Measurements from ENCODE around the gene C1orf94. TPM values are rescaled to one million over a fixed set of nuclear protein-coding genes. Genes with fewer than 3 reads are reported as not detected.

Gene C1orf94
- total and polyA plus RNA-seq, 2 of the 8 experiments (the other 6 are each of a cell fraction or from before 2014, with no cell fraction given): 5.8 to 12.5 TPM

DNA sequence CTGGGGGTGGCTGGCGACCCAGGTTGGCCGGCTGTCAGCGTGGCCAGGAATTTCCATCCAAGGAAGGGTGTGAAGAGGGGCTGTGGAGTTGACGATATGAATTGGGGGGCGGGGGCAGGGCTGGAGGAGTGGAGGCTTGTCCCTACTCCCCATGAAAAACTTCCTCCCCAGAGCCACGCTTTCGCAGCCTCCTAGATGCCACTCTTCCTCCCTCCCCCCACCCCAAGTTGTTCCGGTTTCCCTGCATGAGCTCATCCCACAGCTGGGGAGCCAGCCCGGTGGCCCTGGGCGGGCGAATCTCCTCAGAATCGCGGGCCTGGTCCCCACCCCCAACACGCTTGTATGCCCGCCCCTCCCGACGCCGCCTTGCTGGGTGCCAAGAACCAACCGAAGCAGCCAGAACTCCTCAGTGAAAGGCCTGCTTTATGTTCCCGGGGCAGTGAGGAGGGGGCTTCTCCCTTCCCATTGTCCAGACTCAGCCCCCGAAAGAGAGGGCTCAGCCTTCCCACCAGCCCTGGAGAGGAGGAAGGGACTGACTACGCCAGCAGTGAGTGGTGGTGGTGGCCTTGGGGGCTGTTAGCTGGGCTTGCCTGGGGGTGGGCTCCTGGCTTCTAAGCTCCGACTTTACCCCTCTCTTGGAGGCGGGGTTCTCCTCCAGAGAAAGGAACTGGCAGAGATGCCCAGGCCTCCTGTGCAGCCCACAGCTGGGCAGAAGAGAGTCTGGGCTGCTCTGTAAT lies 9.9 kb upstream of the C1orf94 start:
- peaks cover 5 to 23% (median 12%) of the 10 kb centered on the region in 4 experiments for H3K4me1 ChIP-seq (replicated peaks in 1 of 4; ENCODE audit: control insufficient read depth in 3 of 4, insufficient read depth in 4 of 4, low read length in 3 of 4)
- peaks cover 35% of the 10 kb centered on the region for H3K23me2 ChIP-seq (ENCODE audit: low read depth, low read length)
- FAIRE-seq: no peak
- H4K20me1 ChIP-seq (replicated peaks in 1 of 2; ENCODE audit: control insufficient read depth in 1 of 2, insufficient read depth in 2 of 2, low read length in 2 of 2): peaks cover 0 to 2% of the 10 kb centered on the region in 2 experiments
- POLR2A ChIA-PET (ENCODE audit: partially characterized antibody): interaction anchor here (0.9 to 7.0 kb wide), 6 partner anchors 11 to 312 kb away, joined by 3 to 82 read pairs (median 3); partner anchors contain the start of gene C1orf94
- H3K18ac ChIP-seq (ENCODE audit: extremely low read depth, low read length): peak overlapping the region; percentile 99
- peak overlapping the region; percentile 87 for H3K27ac ChIP-seq (ENCODE audit: low read depth, low read length)
- peak; percentile 82 to 83 for DNase-seq (ENCODE audit: low read depth in 1 of 2, low spot score in 2 of 2)
- H3K79me2 ChIP-seq (ENCODE audit: control insufficient read depth in 1 of 2, insufficient read depth in 2 of 2, low read length in 2 of 2): peaks cover 0 to 20% of the 10 kb centered on the region in 2 experiments; a peak in 2 of 4 replicates
- H2AFZ ChIP-seq (ENCODE audit: low read length): no peak overlapping the region
- no peaks in the 10 kb centered on the region for H3K27me3 ChIP-seq (replicated peaks in 1 of 4; ENCODE audit: control insufficient read depth in 3 of 4, extremely low read depth in 1 of 4, insufficient read depth in 3 of 4, low read length in 3 of 4)
- peak overlapping the region; percentile 89 for H2BK120ac ChIP-seq (replicated peaks; ENCODE audit: low read depth, low read length)
- peak overlapping the region in 3 of 4 experiments; percentile 61 to 77 (median 70); a peak in 5 of 7 replicates for H3K9ac ChIP-seq (replicated peaks in 1 of 4; ENCODE audit: extremely low read depth in 1 of 4, low read depth in 3 of 4, low read length in 3 of 4)
- peak overlapping the region; percentile 51; the same call in 1 of the 2 replicates for H4K8ac ChIP-seq (ENCODE audit: extremely low read depth, insufficient read depth, low read length)
- H3K56ac ChIP-seq (replicated peaks; ENCODE audit: insufficient read length, low read depth, low read length): peak overlapping the region; percentile 60
- peak overlapping the region; percentile 97 for H4K91ac ChIP-seq (replicated peaks; ENCODE audit: insufficient read length, low read length)
- H3K14ac ChIP-seq (ENCODE audit: insufficient read length): no peak overlapping the region
- H3K9me3 ChIP-seq (ENCODE audit: insufficient read depth in 2 of 2, low read depth in 1 of 2, low read length in 1 of 2): no peaks in the 10 kb centered on the region
- H3K23ac ChIP-seq (ENCODE audit: insufficient read length): no peak overlapping the region
- H3K4ac ChIP-seq (replicated peaks; ENCODE audit: insufficient read length, low read depth, low read length): no peak overlapping the region
- peak overlapping the region; percentile 86; the same call in 1 of the 2 replicates for H2BK20ac ChIP-seq (ENCODE audit: low read length)
- peak overlapping the region; percentile 84 for H4K5ac ChIP-seq (ENCODE audit: insufficient read length, low read depth, low read length)
- peak overlapping the region; percentile 99 for H2BK12ac ChIP-seq (ENCODE audit: low read depth, low read length)
- H3K36me3 ChIP-seq (ENCODE audit: control insufficient read depth in 2 of 4, insufficient read depth in 4 of 4, low read length in 3 of 4): no peaks in the 10 kb centered on the region
- H3K79me1 ChIP-seq (ENCODE audit: low read depth, low read length): peaks cover 2% of the 10 kb centered on the region; the same call in 1 of the 2 replicates
- H2AK5ac ChIP-seq (ENCODE audit: low read depth, low read length): no peak overlapping the region; the same call in 1 of the 2 replicates
- 13% methylated on average over 8 of the region's 24 CpGs; no CpG with 5 or more reads in 1 of the 2 experiments for WGBS, 2 experiments (ENCODE audit: extremely low coverage in 1 of 2, insufficient coverage in 1 of 2, insufficient read length in 1 of 2, insufficient replicate concordance in 2 of 2, low coverage in 1 of 2, low lambda C conversion rate in 2 of 2, missing lambda C conversion rate in 1 of 2)
- H2BK15ac ChIP-seq (ENCODE audit: low read length): no peak overlapping the region
- CTCF ChIA-PET (ENCODE audit: partially characterized antibody): interaction anchor here (0.6 to 2.0 kb wide), 8 partner anchors 10 to 1606 kb away, joined by 3 to 13 read pairs (median 3); partner anchors contain the start of gene C1orf94
- H3K4me3 ChIP-seq (ENCODE audit: extremely low read depth in 1 of 4, insufficient read depth in 2 of 4, low read depth in 3 of 4, low read length in 4 of 4): peak overlapping the region; percentile 80 to 90 (median 82)
- peak overlapping the region; percentile 87 to 97 for H3K4me2 ChIP-seq (ENCODE audit: insufficient read depth in 1 of 2, low read depth in 2 of 2, low read length in 2 of 2)
- peak overlapping the region; percentile 92 for H2BK5ac ChIP-seq (ENCODE audit: low read depth, low read length)
- no peak for TF ChIP-seq BCL11A (IDR thresholded peaks at IDR 0.05; ENCODE audit: low read depth in 2 of 2, low read length in 2 of 2)
- TF ChIP-seq PHF8 (conservative IDR thresholded peaks at IDR 0.05; ENCODE audit: low read depth, low read length): peak; percentile 21; the same call in 1 of the 2 replicates
- peak; percentile 52; the same call in 1 of the 2 replicates for TF ChIP-seq JUN (IDR thresholded peaks at IDR 0.05; ENCODE audit: low read depth, low read length)
- TF ChIP-seq NRF1 (IDR thresholded peaks at IDR 0.05; ENCODE audit: low read depth, low read length): no peak
- TF ChIP-seq SIX5 (IDR thresholded peaks at IDR 0.05; ENCODE audit: low read depth, low read length): no peak
- TF ChIP-seq EP300 (IDR thresholded peaks at IDR 0.05; ENCODE audit: borderline replicate concordance in 1 of 2, low read depth in 2 of 2, low read length in 2 of 2): no peak
- TF ChIP-seq BACH1 (IDR thresholded peaks at IDR 0.05; ENCODE audit: low read length): no peak
- no peak for TF ChIP-seq EZH2 (IDR thresholded peaks at IDR 0.05; ENCODE audit: low read depth, low read length, severe bottlenecking)
- no peak for TF ChIP-seq CBX8 (IDR thresholded peaks at IDR 0.05; ENCODE audit: borderline replicate concordance, low read depth, low read length)
- peak; percentile 73 for TF ChIP-seq JUND (IDR thresholded peaks at IDR 0.05; ENCODE audit: low read length)
- TF ChIP-seq ASH2L (IDR thresholded peaks at IDR 0.05; ENCODE audit: low read length): peak; percentile 6
- no peak for TF ChIP-seq SP2 (IDR thresholded peaks at IDR 0.05; ENCODE audit: low read length)

Measured in H1 (cell line).